HEK293 (cell line): ENCODE data around the gene ATF6B.
A peak's percentile ranks its signal among the peaks of the same experiment; 100 is the strongest.

Source experiments
- HOXC10 ChIP-seq: sonication (generic); formaldehyde crosslinking; IDR thresholded peaks from 2 replicates; pipeline ENCODE4 v1.8.1; 2023; ENCODE audit warnings: mild to moderate bottlenecking, missing genetic modification reagents
- KLF8 ChIP-seq: fragments of 450-650 bp; formaldehyde crosslinking; IDR thresholded peaks from 2 replicates; pipeline ENCODE4 v1.5.1; 2016; ENCODE audit warnings: missing biosample characterization, missing genetic modification characterization
- PATZ1 ChIP-seq: fragments of 450-650 bp; formaldehyde crosslinking; IDR thresholded peaks from 2 replicates; pipeline ENCODE4 v1.5.1; 2016; ENCODE audit warnings: missing biosample characterization, missing genetic modification characterization
- PRDM1 ChIP-seq: fragments of 450-650 bp; formaldehyde crosslinking; IDR thresholded peaks from 2 replicates; pipeline ENCODE4; 2016; ENCODE audit warnings: missing biosample characterization, missing genetic modification characterization
- SCRT2 ChIP-seq: fragments of 450-650 bp; formaldehyde crosslinking; IDR thresholded peaks from 2 replicates; pipeline ENCODE4 v1.5.1; 2016; ENCODE audit warnings: missing biosample characterization, missing genetic modification characterization
- SETDB1 ChIP-seq: IDR thresholded peaks from one replicate; pipeline ENCODE4 v1.6.1; 2017; ENCODE audit warnings: mild to moderate bottlenecking, low read length, moderate library complexity, mixed read lengths; ENCODE audit not compliant: insufficient read length
- SP2 ChIP-seq: fragments of 450-650 bp; formaldehyde crosslinking; IDR thresholded peaks from 2 replicates; pipeline ENCODE4 v1.5.1; 2016; ENCODE audit warnings: missing biosample characterization, missing genetic modification characterization
- YY1 ChIP-seq: fragments of 450-650 bp; formaldehyde crosslinking; IDR thresholded peaks from 2 replicates; pipeline ENCODE4 v1.5.1; 2018; ENCODE audit warnings: missing biosample characterization, missing genetic modification characterization
- YY2 ChIP-seq: fragments of 450-650 bp; formaldehyde crosslinking; IDR thresholded peaks from 2 replicates; pipeline ENCODE4 v1.5.1; 2016; ENCODE audit warnings: missing biosample characterization, missing genetic modification characterization
- ZFP69B ChIP-seq: fragments of 450-650 bp; formaldehyde crosslinking; IDR thresholded peaks from 2 replicates; pipeline ENCODE4 v1.5.1; 2016; ENCODE audit warnings: missing biosample characterization, missing genetic modification characterization
- ZNF280C ChIP-seq: fragments of 450-650 bp; formaldehyde crosslinking; IDR thresholded peaks from 2 replicates; pipeline ENCODE4 v1.5.1; 2016; ENCODE audit warnings: missing biosample characterization, missing genetic modification characterization
- ZNF394 ChIP-seq: fragments of 450-650 bp; formaldehyde crosslinking; IDR thresholded peaks from 2 replicates; pipeline ENCODE4 v1.5.1; 2016; ENCODE audit warnings: missing biosample characterization, missing genetic modification characterization, mild to moderate bottlenecking, moderate library complexity, borderline replicate concordance
- ZNF629 ChIP-seq: fragments of 450-650 bp; formaldehyde crosslinking; IDR thresholded peaks from 2 replicates; pipeline ENCODE4 v1.5.1; 2017; ENCODE audit warnings: missing biosample characterization, missing genetic modification characterization
- ZNF660 ChIP-seq: fragments of 450-650 bp; IDR thresholded peaks from 2 replicates; pipeline ENCODE4 v1.5.1; 2018; ENCODE audit warnings: missing biosample characterization, mild to moderate bottlenecking, missing genetic modification characterization
- ZNF701 ChIP-seq: fragments of 450-650 bp; formaldehyde crosslinking; IDR thresholded peaks from 2 replicates; pipeline ENCODE4 v1.5.1; 2016; ENCODE audit warnings: missing biosample characterization, missing genetic modification characterization
- ZXDB ChIP-seq: fragments of 450-650 bp; formaldehyde crosslinking; IDR thresholded peaks from 2 replicates; pipeline ENCODE4 v1.5.1; 2016; ENCODE audit warnings: missing biosample characterization, missing genetic modification characterization
- TF ChIP-seq, protein P1 (sequence below): fragments of 450-650 bp; formaldehyde crosslinking; conservative IDR thresholded peaks from 2 replicates; pipeline ENCODE4 v1.5.1; 2016; ENCODE audit warnings: low read depth, missing biosample characterization, missing genetic modification characterization
- TF ChIP-seq, protein P2 (sequence below): fragments of 450-650 bp; formaldehyde crosslinking; IDR thresholded peaks from 2 replicates; pipeline ENCODE4 v1.5.1; 2016; ENCODE audit warnings: missing biosample characterization, missing genetic modification characterization
- TF ChIP-seq, protein P3 (sequence below): fragments of 450-650 bp; formaldehyde crosslinking; IDR thresholded peaks from 2 replicates; pipeline ENCODE4 v1.5.1; 2016; ENCODE audit warnings: missing biosample characterization, missing genetic modification characterization
- TF ChIP-seq, protein P4 (sequence below): fragments of 450-650 bp; formaldehyde crosslinking; IDR thresholded peaks from 2 replicates; pipeline ENCODE4 v1.5.1; 2016; ENCODE audit warnings: missing biosample characterization, missing genetic modification characterization

The ATF6B gene

DNA sequence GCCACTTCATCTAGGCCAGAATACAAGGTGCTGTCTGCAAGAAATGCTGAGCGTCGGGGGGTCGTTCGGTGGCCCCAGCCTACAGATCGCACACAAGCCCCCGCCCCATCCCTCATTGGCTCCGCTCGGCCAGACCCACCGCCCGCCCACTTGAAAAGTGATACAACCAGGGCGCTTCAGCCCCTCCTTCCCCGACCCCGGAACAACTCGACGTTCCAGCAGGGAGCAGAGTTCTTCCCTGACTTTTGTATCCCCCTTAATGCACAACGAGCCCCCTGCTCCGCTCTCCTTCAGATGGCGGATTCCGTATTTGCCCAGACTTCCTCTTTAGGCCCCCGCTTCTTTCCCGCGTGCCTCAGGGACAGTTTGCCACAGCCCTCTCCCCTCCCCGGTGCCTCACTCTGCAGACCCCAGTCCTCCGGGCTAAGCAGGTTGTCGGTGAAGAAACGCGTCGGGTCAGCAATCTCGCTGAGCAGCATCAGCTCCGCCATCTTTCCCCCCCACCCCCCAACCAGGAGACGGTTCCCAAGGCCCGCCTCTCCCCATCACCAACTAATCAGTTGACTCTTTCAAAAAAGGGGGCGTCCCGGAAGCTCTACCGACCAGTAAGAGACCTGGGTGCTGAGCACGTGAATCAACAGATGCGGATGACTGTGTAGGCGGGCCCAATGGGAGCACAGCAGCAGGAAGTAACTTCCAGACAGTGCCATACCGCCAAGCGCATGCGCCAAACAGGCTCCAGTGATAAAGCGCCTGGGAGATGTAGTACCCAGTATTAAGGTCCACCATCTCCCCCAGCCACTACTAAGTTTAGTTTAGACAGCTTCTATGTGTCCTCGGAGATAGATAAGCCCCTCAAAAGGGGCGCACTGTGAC, at the start of gene ATF6B (continued):
- TF ChIP-seq, protein P1, sequence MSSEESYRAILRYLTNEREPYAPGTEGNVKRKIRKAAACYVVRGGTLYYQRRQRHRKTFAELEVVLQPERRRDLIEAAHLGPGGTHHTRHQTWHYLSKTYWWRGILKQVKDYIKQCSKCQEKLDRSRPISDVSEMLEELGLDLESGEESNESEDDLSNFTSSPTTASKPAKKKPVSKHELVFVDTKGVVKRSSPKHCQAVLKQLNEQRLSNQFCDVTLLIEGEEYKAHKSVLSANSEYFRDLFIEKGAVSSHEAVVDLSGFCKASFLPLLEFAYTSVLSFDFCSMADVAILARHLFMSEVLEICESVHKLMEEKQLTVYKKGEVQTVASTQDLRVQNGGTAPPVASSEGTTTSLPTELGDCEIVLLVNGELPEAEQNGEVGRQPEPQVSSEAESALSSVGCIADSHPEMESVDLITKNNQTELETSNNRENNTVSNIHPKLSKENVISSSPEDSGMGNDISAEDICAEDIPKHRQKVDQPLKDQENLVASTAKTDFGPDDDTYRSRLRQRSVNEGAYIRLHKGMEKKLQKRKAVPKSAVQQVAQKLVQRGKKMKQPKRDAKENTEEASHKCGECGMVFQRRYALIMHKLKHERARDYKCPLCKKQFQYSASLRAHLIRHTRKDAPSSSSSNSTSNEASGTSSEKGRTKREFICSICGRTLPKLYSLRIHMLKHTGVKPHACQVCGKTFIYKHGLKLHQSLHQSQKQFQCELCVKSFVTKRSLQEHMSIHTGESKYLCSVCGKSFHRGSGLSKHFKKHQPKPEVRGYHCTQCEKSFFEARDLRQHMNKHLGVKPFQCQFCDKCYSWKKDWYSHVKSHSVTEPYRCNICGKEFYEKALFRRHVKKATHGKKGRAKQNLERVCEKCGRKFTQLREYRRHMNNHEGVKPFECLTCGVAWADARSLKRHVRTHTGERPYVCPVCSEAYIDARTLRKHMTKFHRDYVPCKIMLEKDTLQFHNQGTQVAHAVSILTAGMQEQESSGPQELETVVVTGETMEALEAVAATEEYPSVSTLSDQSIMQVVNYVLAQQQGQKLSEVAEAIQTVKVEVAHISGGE (tag by site-specific recombination) = peak; percentile 86
- TF ChIP-seq PATZ1 (tag by site-specific recombination) (peak; percentile 83; the same call in 1 of the 2 replicates), ZXDB (peak; percentile 77; the same call in 1 of the 2 replicates), ZNF701 (no peak), ZNF280C (tag by site-specific recombination) (no peak), SCRT2 (tag by site-specific recombination) (peak; percentile 94), YY2 (tag by site-specific recombination) (peak; percentile 86), ZNF660 (tag by site-specific recombination) (peak; percentile 78; the same call in 1 of the 2 replicates), ZNF394 (tag by site-specific recombination) (no peak), ZNF629 (peak; percentile 17; the same call in 1 of the 2 replicates), SP2 (peak; percentile 94), PRDM1 (tag by site-specific recombination) (0 out of 2 replicates have a peak, but pooled peaks have one; percentile 1), ZFP69B (tag by site-specific recombination) (peak; percentile 55; the same call in 1 of the 2 replicates), SETDB1 (no peak), YY1 (tag by site-specific recombination) (peak; percentile 83), HOXC10 (CRISPR knock-in tag) (no peak), KLF8 (tag by site-specific recombination) (0 out of 2 replicates have a peak, but pooled peaks have one; percentile 32)
- TF ChIP-seq, protein P2, sequence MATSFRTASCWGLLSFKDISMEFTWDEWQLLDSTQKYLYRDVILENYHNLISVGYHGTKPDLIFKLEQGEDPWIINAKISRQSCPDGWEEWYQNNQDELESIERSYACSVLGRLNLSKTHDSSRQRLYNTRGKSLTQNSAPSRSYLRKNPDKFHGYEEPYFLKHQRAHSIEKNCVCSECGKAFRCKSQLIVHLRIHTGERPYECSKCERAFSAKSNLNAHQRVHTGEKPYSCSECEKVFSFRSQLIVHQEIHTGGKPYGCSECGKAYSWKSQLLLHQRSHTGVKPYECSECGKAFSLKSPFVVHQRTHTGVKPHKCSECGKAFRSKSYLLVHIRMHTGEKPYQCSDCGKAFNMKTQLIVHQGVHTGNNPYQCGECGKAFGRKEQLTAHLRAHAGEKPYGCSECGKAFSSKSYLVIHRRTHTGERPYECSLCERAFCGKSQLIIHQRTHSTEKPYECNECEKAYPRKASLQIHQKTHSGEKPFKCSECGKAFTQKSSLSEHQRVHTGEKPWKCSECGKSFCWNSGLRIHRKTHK (tag by site-specific recombination) = no peak
- TF ChIP-seq, protein P3, sequence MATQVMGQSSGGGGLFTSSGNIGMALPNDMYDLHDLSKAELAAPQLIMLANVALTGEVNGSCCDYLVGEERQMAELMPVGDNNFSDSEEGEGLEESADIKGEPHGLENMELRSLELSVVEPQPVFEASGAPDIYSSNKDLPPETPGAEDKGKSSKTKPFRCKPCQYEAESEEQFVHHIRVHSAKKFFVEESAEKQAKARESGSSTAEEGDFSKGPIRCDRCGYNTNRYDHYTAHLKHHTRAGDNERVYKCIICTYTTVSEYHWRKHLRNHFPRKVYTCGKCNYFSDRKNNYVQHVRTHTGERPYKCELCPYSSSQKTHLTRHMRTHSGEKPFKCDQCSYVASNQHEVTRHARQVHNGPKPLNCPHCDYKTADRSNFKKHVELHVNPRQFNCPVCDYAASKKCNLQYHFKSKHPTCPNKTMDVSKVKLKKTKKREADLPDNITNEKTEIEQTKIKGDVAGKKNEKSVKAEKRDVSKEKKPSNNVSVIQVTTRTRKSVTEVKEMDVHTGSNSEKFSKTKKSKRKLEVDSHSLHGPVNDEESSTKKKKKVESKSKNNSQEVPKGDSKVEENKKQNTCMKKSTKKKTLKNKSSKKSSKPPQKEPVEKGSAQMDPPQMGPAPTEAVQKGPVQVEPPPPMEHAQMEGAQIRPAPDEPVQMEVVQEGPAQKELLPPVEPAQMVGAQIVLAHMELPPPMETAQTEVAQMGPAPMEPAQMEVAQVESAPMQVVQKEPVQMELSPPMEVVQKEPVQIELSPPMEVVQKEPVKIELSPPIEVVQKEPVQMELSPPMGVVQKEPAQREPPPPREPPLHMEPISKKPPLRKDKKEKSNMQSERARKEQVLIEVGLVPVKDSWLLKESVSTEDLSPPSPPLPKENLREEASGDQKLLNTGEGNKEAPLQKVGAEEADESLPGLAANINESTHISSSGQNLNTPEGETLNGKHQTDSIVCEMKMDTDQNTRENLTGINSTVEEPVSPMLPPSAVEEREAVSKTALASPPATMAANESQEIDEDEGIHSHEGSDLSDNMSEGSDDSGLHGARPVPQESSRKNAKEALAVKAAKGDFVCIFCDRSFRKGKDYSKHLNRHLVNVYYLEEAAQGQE (tag by site-specific recombination) = 0 out of 2 replicates have a peak, but pooled peaks have one; percentile 18
- TF ChIP-seq, protein P4, sequence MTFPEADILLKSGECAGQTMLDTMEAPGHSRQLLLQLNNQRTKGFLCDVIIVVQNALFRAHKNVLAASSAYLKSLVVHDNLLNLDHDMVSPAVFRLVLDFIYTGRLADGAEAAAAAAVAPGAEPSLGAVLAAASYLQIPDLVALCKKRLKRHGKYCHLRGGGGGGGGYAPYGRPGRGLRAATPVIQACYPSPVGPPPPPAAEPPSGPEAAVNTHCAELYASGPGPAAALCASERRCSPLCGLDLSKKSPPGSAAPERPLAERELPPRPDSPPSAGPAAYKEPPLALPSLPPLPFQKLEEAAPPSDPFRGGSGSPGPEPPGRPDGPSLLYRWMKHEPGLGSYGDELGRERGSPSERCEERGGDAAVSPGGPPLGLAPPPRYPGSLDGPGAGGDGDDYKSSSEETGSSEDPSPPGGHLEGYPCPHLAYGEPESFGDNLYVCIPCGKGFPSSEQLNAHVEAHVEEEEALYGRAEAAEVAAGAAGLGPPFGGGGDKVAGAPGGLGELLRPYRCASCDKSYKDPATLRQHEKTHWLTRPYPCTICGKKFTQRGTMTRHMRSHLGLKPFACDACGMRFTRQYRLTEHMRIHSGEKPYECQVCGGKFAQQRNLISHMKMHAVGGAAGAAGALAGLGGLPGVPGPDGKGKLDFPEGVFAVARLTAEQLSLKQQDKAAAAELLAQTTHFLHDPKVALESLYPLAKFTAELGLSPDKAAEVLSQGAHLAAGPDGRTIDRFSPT (tag by site-specific recombination) = no peak
